Brain microvascular endothelial cell (primary cell): ENCODE measurements around the gene TBX18.
A peak's percentile ranks its signal among the peaks of the same experiment; 100 is the strongest.

Experiments
- DNase-seq: peaks from one replicate; pipeline ENCODE4 v3.0.0-alpha.2; 2020
- H3K27ac ChIP-seq: fragments of 250-450 bp; sonication (Bioruptor Pico); 2 replicates; pipeline ENCODE4 v1.5.1; 2020; ENCODE audit warnings: mild to moderate bottlenecking, moderate library complexity
- H3K27me3 ChIP-seq: fragments of 250-450 bp; sonication (Bioruptor Pico); replicated peaks from 2 replicates; pipeline ENCODE4 v1.5.1; 2020; ENCODE audit warnings: mild to moderate bottlenecking
- H3K36me3 ChIP-seq: fragments of 250-450 bp; sonication (Bioruptor Pico); replicated peaks from 2 replicates; pipeline ENCODE4 v1.5.1; 2020; ENCODE audit warnings: mild to moderate bottlenecking
- H3K4me3 ChIP-seq: 2 replicates; pipeline ENCODE4 v1.5.1; 2011; ENCODE audit warnings: low read depth, mild to moderate bottlenecking, control low read depth, low read length, moderate library complexity
- CTCF ChIP-seq: IDR thresholded peaks from 2 replicates; pipeline ENCODE4 v1.5.1; 2011; ENCODE audit warnings: low read depth, mild to moderate bottlenecking, moderate library complexity, low read length, control low read depth, inconsistent platforms; ENCODE audit errors: missing control alignments
- in situ Hi-C: cut with HindIII; loops from 2 replicates; pipeline ENCODE4 v1.10.0; 2017; ENCODE audit warnings: low sequenced_read_pairs, low pct_ligation_motif_present

TBX18 gene

GRCh38 chr6:84753173-84753572 is 11.2 kb downstream of the TBX18 start:
- Histone ChIP-seq H3K4me3 (no peak overlapping the region), H3K27me3 (no peaks in the 10 kb centered on the region), H3K27ac (peak overlapping the region; percentile 92), H3K36me3 (peaks cover 43% of the 10 kb centered on the region)
- TF ChIP-seq CTCF, result no peak
- no peak for DNase-seq
- in situ Hi-C loops, result no loop called here

GRCh38 chr6:84752118-84752850 is 12.1 kb downstream of the TBX18 start:
- peak overlapping the region; percentile 92 for H3K27ac ChIP-seq
- DNase-seq, result peak; percentile 85
- in situ Hi-C loops, result no loop called here

GRCh38 chr6:84749181-84749580 is 15.2 kb downstream of the TBX18 start:
- no peak for TF ChIP-seq CTCF
- H3K4me3 ChIP-seq, result no peak overlapping the region

More at GRCh38 chr6:84752118-84752850, 12.1 kb downstream of the TBX18 start:
- Histone ChIP-seq H3K27me3 (no peaks in the 10 kb centered on the region), H3K36me3 (peaks cover 45% of the 10 kb centered on the region), H3K4me3 (no peak overlapping the region)
- TF ChIP-seq CTCF, result peak; percentile 45

GRCh38 chr6:84748376-84748775 is 16.0 kb downstream of the TBX18 start:
- H3K4me3 ChIP-seq, result no peak overlapping the region
- peak overlapping the region; percentile 23 for H3K27ac ChIP-seq
- TF ChIP-seq CTCF, result no peak
- peaks cover 40% of the 10 kb centered on the region for H3K36me3 ChIP-seq
- H3K27me3 ChIP-seq, result no peaks in the 10 kb centered on the region
- DNase-seq, result no peak
- in situ Hi-C loops, result loop anchor here (25.0 kb wide), 1 partner anchor 311 kb away; no protein-coding TSS in a partner anchor

More at GRCh38 chr6:84749181-84749580, 15.2 kb downstream of the TBX18 start:
- Histone ChIP-seq H3K36me3 (peaks cover 42% of the 10 kb centered on the region), H3K27me3 (no peaks in the 10 kb centered on the region), H3K27ac (no peak overlapping the region)
- in situ Hi-C loops, result loop anchor here (25.0 kb wide), 1 partner anchor 312 kb away; no protein-coding TSS in a partner anchor
- no peak for DNase-seq

GRCh38 chr6:84743616-84744015 is 20.8 kb downstream of the TBX18 start:
- Histone ChIP-seq H3K27ac (no peak overlapping the region), H3K36me3 (peaks cover 45% of the 10 kb centered on the region), H3K27me3 (no peaks in the 10 kb centered on the region), H3K4me3 (no peak overlapping the region)
- TF ChIP-seq CTCF, result no peak
- in situ Hi-C loops, result loop anchor here (25.0 kb wide), 1 partner anchor 306 kb away; no protein-coding TSS in a partner anchor
- DNase-seq, result no peak
